KG1 (cell line): ENCODE measurements around the gene IRX2.

Experiments
- DNase-seq: peaks from one replicate; lab custom pipeline; 2025; lab: John Stamatoyannopoulos, UW

IRX2 gene

GRCh38 chr5:2718115-2718514 is 33.4 kb downstream of the IRX2 start:
- DNase-seq, result no peak

GRCh38 chr5:2715856-2716255 is 35.6 kb downstream of the IRX2 start:
- DNase-seq, result no peak

GRCh38 chr5:2714805-2715204 is 36.7 kb downstream of the IRX2 start:
- DNase-seq, result no peak

GRCh38 chr5:2714026-2714425 is 37.5 kb downstream of the IRX2 start:
- DNase-seq, result no peak

GRCh38 chr5:2711446-2712425 is 39.7 kb downstream of the IRX2 start:
- no peak for DNase-seq

GRCh38 chr5:2710910-2711309 is 40.6 kb downstream of the IRX2 start:
- no peak for DNase-seq

- DNase-seq, result no peak
Observed at GRCh38 chr5:2709976-2710689, 41.3 kb downstream of the IRX2 start.

GRCh38 chr5:2708751-2709150 is 42.7 kb downstream of the IRX2 start:
- no peak for DNase-seq

- DNase-seq, result no peak
Observed at GRCh38 chr5:2708132-2708531, 43.3 kb downstream of the IRX2 start.

- no peak for DNase-seq
Observed at GRCh38 chr5:2705861-2706260, 45.6 kb downstream of the IRX2 start.

GRCh38 chr5:2704806-2705645 is 46.5 kb downstream of the IRX2 start:
- no peak for DNase-seq

- no peak for DNase-seq
Observed at GRCh38 chr5:2704111-2704510, 47.4 kb downstream of the IRX2 start.

GRCh38 chr5:2703615-2704014 is 47.9 kb downstream of the IRX2 start:
- no peak for DNase-seq

- no peak for DNase-seq
Observed at GRCh38 chr5:2703041-2703440, 48.4 kb downstream of the IRX2 start.

GRCh38 chr5:2702096-2702879 is 49.2 kb downstream of the IRX2 start:
- no peak for DNase-seq

- no peak for DNase-seq
Observed at GRCh38 chr5:2701592-2701991, 49.9 kb downstream of the IRX2 start.

- no peak for DNase-seq
Observed at GRCh38 chr5:2700876-2701275, 50.6 kb downstream of the IRX2 start.

- no peak for DNase-seq
Observed at GRCh38 chr5:2699686-2700085, 51.8 kb downstream of the IRX2 start.

GRCh38 chr5:2699231-2699630 is 52.2 kb downstream of the IRX2 start:
- no peak for DNase-seq

GRCh38 chr5:2698581-2698980 is 52.9 kb downstream of the IRX2 start:
- no peak for DNase-seq

GRCh38 chr5:2697446-2698200 is 53.9 kb downstream of the IRX2 start:
- no peak for DNase-seq
